Activated T-cell treated with anti-CD3 and anti-CD28 coated beads, Interleukin-2, amount 50 U/mL, for 72 hours (primary cell): ENCODE measurements around the gene RNF44. TPM values are rescaled to one million over a fixed set of nuclear protein-coding genes. Genes with fewer than 3 reads are reported as not detected.

Source experiments
- ATAC-seq, 2 donors: fragments of 150-1000 bp; cut with Tn5 transposase; replicated peaks in 1 of 2; 2 replicates each; pipeline ENCODE4 v1.10.0; 2021; ENCODE audit warnings: moderate library complexity in 2 of 2, mild to moderate bottlenecking in 1 of 2
- DNase-seq, 2 donors: peaks; one replicate each; pipeline ENCODE4 v3.0.0; 2021 to 2022; ENCODE audit warnings: mixed read lengths in 1 of 2
- H3K27ac Mint-ChIP-seq: one replicate; pipeline ENCODE4 v1.8.0; 2022; ENCODE audit warnings: mild to moderate bottlenecking, moderate library complexity, mixed read lengths
- H3K27me3 Mint-ChIP-seq: one replicate; pipeline ENCODE4 v1.8.0; 2022; ENCODE audit warnings: low read depth, mixed read lengths
- H3K36me3 Mint-ChIP-seq, 2 donors: one replicate each; pipeline ENCODE4 v1.8.0; 2022; ENCODE audit warnings: mixed read lengths in 2 of 2, mild to moderate bottlenecking in 1 of 2; ENCODE audit not compliant: insufficient read depth in 2 of 2
- H3K4me1 Mint-ChIP-seq: one replicate; pipeline ENCODE4 v1.8.0; 2022; ENCODE audit warnings: low read depth, mixed read lengths
- H3K4me3 Mint-ChIP-seq, 2 donors: one replicate each; pipeline ENCODE4 v1.8.0; 2022; ENCODE audit warnings: mild to moderate bottlenecking in 2 of 2, mixed read lengths in 2 of 2, moderate library complexity in 2 of 2
- H3K9me3 Mint-ChIP-seq, 2 donors: one replicate each; pipeline ENCODE4 v1.8.0; 2022; ENCODE audit warnings: mixed read lengths in 2 of 2
- total RNA-seq, 2 donors: library from RNA; stranded (reverse); gene quantifications; one replicate each; pipeline ENCODE4 v1.2.3, GENCODE V29; 2022

RNF44 gene
- total RNA-seq, 2 donors from 2014 or later = 93.0 to 93.6 TPM

DNA sequence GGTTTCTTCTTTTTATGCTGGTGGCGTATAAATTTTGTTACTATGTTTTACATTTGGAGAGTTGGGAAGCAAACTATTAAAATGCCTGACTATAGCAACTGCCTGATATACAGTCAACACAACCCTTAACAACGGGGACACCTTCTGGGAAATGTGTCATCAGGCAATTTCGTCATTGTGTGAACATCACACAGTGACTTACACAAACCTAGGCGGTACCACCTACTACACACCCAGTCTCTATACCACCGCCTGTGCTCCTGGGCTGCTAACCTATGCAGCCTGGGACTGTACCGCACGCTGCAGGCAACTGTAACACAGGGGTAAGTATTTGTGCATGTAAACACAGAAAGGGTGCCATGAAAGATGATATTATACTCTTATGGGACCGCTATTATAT lies 10.6 kb upstream of the RNF44 start:
- ATAC-seq (peak; percentile 12 to 42), DNase-seq (peak in 1 of 2 donors; percentile 47)
- Mint-ChIP-seq H3K4me1 (peaks cover 32% of the 10 kb centered on the region), H3K36me3 (no peaks in the 10 kb centered on the region), H3K27me3 (no peaks in the 10 kb centered on the region), H3K4me3 (peak overlapping the region in 1 of 2 donors; percentile 56), H3K9me3 (no peaks in the 10 kb centered on the region), H3K27ac (peak overlapping the region; percentile 98)

GRCh38 chr5:176545737-176546509 lies 8.7 kb upstream of the RNF44 start:
- Mint-ChIP-seq H3K27ac (no peak overlapping the region), H3K36me3 (no peaks in the 10 kb centered on the region), H3K4me1 (peaks cover 38% of the 10 kb centered on the region), H3K27me3 (no peaks in the 10 kb centered on the region), H3K9me3 (no peaks in the 10 kb centered on the region), H3K4me3 (no peak overlapping the region)
- no peak for ATAC-seq
- DNase-seq = no peak

DNA sequence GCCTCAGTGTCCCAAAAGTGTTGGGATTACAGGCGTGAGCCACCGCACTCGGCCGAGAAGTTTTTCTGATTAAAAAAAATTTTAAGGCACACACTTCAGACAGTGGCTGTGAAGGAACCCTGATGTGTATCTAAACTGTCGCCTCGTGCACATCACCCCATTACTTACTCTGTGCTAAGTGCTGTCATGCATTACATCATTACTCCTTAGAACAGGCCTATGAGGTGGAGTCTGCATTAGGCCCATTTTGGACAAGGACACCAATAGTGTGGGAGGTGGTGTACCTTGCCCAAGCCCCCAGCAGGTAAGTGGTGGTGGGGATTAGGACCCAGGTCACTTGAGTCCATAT lies 8.2 kb upstream of the RNF44 start:
- peak overlapping the region in 1 of 2 donors; percentile 97 for H3K4me3 Mint-ChIP-seq
- no peak for ATAC-seq
- peaks cover 42% of the 10 kb centered on the region for H3K4me1 Mint-ChIP-seq
- no peaks in the 10 kb centered on the region for H3K36me3 Mint-ChIP-seq
- H3K27ac Mint-ChIP-seq = no peak overlapping the region
- no peaks in the 10 kb centered on the region for H3K27me3 Mint-ChIP-seq
- no peak for DNase-seq
- no peaks in the 10 kb centered on the region for H3K9me3 Mint-ChIP-seq

- Mint-ChIP-seq H3K4me1 (peaks cover 59% of the 10 kb centered on the region), H3K27ac (peak overlapping the region; percentile 94), H3K4me3 (peak overlapping the region; percentile 92 to 97), H3K36me3 (no peaks in the 10 kb centered on the region), H3K9me3 (no peaks in the 10 kb centered on the region), H3K27me3 (no peaks in the 10 kb centered on the region)
- ATAC-seq (peak; percentile 81 to 84), DNase-seq (peak; percentile 84 to 88)
These were observed 6.4 kb upstream of the RNF44 start for GRCh38 chr5:176543428-176544182.

DNA sequence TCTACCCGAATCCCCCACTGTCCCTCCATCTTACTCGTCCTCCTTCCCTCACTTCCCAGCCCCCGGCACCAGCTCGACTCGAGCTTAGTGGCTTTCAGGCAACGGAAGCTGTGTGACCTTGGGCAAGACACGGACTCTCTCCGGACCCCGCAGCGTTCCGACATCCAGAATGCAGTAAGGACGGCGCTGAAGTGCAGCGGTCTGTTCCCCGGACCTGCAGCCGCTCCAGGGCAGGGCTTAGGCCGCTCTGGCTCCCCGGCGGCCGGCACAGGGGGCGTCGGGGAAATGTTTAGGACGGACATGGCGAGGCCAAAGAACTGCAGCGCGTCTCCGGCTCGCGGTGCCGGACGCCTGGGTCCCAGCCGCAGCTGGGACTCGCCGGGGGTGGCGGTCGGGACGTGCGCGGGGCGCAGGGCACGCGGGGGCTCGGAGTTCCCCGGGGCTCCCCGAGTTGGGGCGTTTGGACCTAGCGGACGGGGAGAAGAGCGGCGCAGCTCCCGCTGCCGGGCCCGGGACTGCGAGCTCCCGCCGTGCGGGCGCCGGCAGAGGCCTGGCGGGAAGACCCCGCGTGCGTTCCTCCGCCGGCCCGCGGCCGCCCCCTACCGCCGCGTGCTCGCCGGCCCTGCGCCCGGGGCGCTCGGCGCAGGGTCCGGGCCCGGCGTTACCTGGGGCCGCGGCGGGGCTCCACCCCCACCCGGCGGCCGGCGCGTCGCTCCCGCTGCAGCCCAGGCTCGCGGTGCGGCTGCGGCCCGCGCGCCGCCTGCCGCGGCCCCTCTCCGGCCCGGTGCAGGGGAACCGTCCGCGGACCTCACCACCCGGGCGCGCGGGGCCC lies 5.6 kb upstream of the RNF44 start:
- no peaks in the 10 kb centered on the region for H3K27me3 Mint-ChIP-seq
- H3K36me3 Mint-ChIP-seq = no peaks in the 10 kb centered on the region
- peak; percentile 62 to 65 for ATAC-seq
- peak overlapping the region; percentile 92 to 97 for H3K4me3 Mint-ChIP-seq
- peak; percentile 57 to 68 for DNase-seq
- H3K27ac Mint-ChIP-seq = peak overlapping the region; percentile 82
- no peaks in the 10 kb centered on the region for H3K9me3 Mint-ChIP-seq
- peaks cover 66% of the 10 kb centered on the region for H3K4me1 Mint-ChIP-seq

DNA sequence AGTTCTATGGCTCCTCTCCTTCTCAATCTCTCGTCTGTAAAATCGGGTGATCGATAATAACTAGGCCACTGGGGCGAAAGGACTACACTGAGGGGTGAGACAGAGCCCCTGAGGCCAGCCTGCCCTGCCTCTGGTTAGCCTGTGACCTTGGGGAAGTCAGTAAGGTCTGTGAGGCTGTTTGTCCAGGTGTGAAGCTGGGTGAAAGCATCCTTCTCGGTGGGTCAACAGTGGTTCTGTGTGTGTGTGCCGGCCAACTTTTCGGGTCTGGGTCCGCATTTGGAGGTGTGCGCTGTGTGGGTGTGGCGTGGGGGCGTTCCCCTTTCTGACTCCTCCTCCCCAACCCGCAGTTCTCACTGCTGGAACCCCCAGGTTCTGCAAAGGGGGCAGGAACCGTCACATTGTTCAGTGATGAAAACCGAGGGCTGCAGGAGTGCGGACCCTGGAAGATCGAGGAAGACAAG lies 5.0 kb upstream of the RNF44 start:
- Mint-ChIP-seq H3K27me3 (no peaks in the 10 kb centered on the region), H3K36me3 (no peaks in the 10 kb centered on the region), H3K27ac (peak overlapping the region; percentile 82), H3K4me1 (peaks cover 60% of the 10 kb centered on the region), H3K9me3 (no peaks in the 10 kb centered on the region), H3K4me3 (peak overlapping the region; percentile 92 to 93)
- ATAC-seq (peak in 1 of 2 donors; percentile 8), DNase-seq (peak; percentile 79 to 80)

- Mint-ChIP-seq H3K36me3 (no peaks in the 10 kb centered on the region), H3K27ac (peak overlapping the region; percentile 88), H3K9me3 (no peaks in the 10 kb centered on the region), H3K4me3 (peak overlapping the region; percentile 92 to 93), H3K27me3 (no peaks in the 10 kb centered on the region), H3K4me1 (peaks cover 60% of the 10 kb centered on the region)
- DNase-seq = peak; percentile 73 to 81
- ATAC-seq = peak in 1 of 2 donors; percentile 12
These were observed 4.3 kb upstream of the RNF44 start for GRCh38 chr5:176541338-176542134.

DNA sequence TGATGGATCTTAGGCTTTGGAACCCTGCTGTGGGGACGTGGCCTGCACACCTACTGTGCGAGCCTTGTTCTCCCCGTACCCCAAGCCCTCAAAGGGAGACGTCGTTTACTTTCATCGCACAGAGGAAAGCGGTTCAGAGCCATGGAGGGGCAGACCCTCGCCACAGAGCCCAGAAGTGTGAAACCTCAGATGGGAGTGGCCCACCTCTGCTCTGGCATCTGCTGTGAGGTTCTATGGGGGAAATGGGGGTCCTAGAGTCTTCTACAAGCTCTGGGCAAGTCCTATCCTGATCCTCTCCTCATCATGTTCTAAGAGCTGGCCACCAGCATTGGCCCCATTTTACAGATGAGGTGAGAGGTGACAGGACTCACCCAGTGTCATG lies 3.7 kb upstream of the RNF44 start:
- H3K4me1 Mint-ChIP-seq = peaks cover 60% of the 10 kb centered on the region
- ATAC-seq = no peak

DNA sequence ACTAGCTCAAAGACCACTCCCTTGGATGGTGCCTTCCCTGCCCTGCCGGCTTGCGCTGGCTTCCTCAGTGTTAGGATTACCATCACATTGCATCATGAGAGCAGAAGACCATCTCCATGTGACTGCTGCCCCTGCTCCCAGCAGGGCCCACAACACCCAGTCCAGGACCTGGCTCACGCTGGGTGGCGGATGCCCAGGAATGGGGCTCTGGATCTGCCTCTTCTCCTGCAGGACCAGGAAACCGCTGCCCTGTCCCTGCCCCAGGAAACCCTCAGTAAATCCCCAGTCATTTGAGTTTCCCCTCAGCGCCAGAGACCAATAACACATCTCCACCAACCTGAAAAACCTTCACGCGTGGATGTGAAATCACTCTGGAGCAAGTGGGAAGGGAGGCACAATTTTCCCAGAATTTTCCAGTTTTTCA lies 3.3 kb upstream of the RNF44 start:
- peak overlapping the region; percentile 92 to 93 for H3K4me3 Mint-ChIP-seq
- H3K36me3 Mint-ChIP-seq = peaks cover 2% of the 10 kb centered on the region in 2 donors
- H3K27me3 Mint-ChIP-seq = no peaks in the 10 kb centered on the region
- H3K9me3 Mint-ChIP-seq = no peaks in the 10 kb centered on the region
- peaks cover 64% of the 10 kb centered on the region for H3K4me1 Mint-ChIP-seq
- no peak for ATAC-seq
- H3K27ac Mint-ChIP-seq = peak overlapping the region; percentile 66
- DNase-seq = no peak

More for the DNA sequence above, 3.7 kb upstream of the RNF44 start:
- H3K27me3 Mint-ChIP-seq = no peaks in the 10 kb centered on the region
- H3K9me3 Mint-ChIP-seq = no peaks in the 10 kb centered on the region
- peak overlapping the region; percentile 88 for H3K27ac Mint-ChIP-seq
- H3K36me3 Mint-ChIP-seq = no peaks in the 10 kb centered on the region
- peak in 1 of 2 donors; percentile 44 for DNase-seq
- peak overlapping the region; percentile 92 to 93 for H3K4me3 Mint-ChIP-seq

GRCh38 chr5:176538989-176539384 lies 1.8 kb upstream of the RNF44 start:
- Mint-ChIP-seq H3K4me1 (peaks cover 67% of the 10 kb centered on the region), H3K36me3 (peaks cover 3 to 6% of the 10 kb centered on the region in 2 donors), H3K9me3 (no peaks in the 10 kb centered on the region), H3K27ac (no peak overlapping the region), H3K27me3 (no peaks in the 10 kb centered on the region), H3K4me3 (peak overlapping the region in 1 of 2 donors; percentile 5)
- DNase-seq (no peak), ATAC-seq (no peak)

GRCh38 chr5:176538230-176538988 lies 1.2 kb upstream of the RNF44 start:
- ATAC-seq (no peak), DNase-seq (no peak)
- Mint-ChIP-seq H3K9me3 (no peaks in the 10 kb centered on the region), H3K27me3 (no peaks in the 10 kb centered on the region), H3K27ac (peak overlapping the region; percentile 94), H3K4me3 (peak overlapping the region; percentile 81 to 99), H3K4me1 (peaks cover 73% of the 10 kb centered on the region), H3K36me3 (peaks cover 5 to 6% of the 10 kb centered on the region in 2 donors)
